HG03469 (cell line): ENCODE results near the gene GRIN3A.

Experiments
- ATAC-seq: cut with Tn5 transposase; IDR thresholded peaks from one replicate; pipeline ENCODE4 v1.9.1; 2021; ENCODE audit warnings: mild to moderate bottlenecking, moderate library complexity, moderate number of reproducible peaks; ENCODE audit not compliant: unreplicated experiment

GRIN3A gene

DNA sequence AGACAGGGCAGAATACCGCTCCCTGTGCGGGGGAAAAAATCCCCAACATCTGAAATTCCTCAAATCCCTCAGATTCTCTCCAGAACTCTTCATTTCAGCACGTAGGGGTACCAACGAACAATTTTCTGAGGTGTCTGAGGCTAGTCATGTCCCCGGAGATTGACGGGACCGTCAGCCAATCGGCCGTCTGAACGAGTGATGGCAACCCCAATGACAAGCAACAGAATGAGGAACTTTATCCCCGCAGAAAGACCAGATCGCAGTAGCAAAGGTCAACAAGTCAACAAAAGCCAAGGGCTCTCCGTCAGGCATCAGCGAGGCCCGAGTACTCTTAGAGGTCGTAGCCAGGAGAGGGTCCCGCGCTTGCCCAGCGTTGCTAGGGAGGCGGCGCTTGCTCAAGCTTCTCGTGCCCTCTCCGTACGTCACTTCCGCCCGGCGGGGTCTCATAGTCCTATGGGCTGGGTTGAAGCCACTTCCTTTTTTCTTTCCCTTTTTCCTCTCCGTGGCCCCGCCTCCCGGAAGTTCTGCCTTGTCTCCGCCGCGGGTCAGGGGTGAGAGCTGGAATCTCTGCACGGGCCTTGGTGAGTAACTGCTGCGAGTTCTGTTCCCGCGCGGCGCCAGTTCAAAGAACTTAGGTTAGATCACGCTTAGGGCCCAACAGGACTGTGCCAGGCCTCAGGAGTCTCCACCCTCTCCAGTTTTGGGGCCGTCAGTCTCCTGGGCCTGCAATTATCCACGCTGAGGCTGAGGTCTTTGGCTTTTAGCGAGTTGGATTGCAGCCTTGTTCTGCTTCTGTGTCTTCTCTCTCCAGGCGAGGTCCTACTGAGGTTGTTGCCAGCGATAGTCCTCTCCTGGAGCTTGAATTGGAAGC lies 204.9 kb downstream of the GRIN3A start, which contains the start of gene RNF20:
Gene RNF20 (plus strand): TSS at position 520 of the 871 bp plus-strand sequence. CDS start 1,571 bp downstream, outside the sequence.
- ATAC-seq = peak; percentile 97

GRCh38 chr9:101530076-101530711 lies 208.3 kb downstream of the GRIN3A start:
- ATAC-seq = peak; percentile 52

DNA sequence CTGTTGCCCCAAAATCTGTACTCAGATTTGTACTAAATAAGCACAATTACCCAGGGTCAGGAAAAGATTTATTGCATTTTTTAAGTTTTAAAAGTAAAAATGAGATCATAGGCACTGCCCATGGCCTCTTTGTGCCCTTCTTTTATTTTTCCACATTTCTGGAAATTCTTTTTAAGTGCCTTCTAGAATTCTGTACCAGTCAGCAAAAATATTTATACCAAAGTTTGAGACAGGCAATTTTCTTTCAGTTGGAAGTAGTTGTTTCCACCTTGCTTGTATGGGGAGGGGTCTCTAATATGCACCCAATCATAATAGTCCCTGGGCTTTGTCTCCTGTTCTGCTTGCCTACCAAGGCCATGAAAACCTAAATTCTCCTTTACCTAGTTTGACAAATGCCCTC lies 210.4 kb downstream of the GRIN3A start:
- no peak for ATAC-seq

GRCh38 chr9:101527066-101527465 lies 211.4 kb downstream of the GRIN3A start:
- ATAC-seq = no peak

DNA sequence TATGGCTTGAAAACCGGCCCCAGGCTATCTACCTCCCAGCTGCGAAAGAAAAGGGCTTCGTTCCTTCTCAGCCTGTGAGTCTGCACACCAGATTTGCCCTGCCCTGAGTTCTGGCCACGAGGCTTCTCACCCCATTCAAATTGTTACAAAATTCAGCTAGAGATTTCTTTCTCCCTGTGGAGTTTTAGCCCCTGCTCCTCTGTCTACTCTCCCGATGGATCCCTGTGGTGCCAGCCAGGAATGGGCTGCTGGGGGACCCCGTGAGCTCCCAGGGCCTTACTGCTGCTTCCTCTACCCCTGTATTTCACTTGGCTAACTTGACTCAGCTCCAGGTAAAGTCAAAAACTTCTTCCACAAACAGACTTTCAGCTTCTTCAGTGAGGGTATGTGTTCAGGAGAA lies 214.1 kb downstream of the GRIN3A start:
- no peak for ATAC-seq
